ENCODE data around the gene ST8SIA1.

The ST8SIA1 gene

DNA sequence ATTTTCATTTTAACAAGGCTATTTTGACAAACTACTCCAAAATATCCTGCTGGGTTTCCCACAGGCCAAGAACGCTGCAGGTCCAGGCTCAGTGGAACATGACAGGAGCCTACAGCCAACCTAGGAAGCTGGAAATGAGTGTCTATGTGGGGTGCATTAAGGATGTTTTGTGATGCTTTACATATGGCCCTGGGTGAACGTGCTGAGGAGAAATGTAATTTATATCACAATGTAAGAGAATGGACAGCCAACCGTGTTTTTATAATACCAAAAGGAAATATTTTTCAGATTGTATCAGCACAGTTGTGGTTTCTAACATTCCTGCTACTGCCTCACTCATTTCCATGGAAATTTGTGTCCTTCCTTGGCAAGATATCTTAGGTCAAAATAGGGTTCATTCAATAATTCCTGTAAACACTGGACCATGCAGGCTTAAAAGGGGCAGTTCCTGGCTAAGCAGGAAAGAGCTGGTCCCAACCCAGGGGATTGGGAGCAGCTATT is 51.5 kb downstream of the ST8SIA1 start:
- no peak for DNase-seq (ENCODE audit: low spot score)

DNA sequence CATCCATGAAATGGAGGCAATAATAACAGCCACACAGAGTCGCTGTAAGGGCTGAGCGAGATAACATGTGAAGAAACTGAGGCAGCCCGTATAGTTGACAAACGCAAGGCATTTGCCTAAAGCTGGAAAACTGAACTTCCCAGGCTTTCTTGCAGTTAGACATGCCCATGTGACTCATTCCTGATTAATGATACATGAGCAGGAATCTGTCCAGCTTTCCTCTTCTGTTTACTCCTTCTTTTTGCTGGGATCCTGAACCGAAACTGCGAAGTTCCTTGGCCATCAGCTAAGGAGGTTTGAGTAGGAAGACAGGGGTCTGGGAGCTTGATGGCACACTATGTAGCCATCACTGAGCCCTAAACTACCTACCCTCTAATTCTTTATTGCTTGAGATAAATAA is 52.2 kb downstream of the ST8SIA1 start:
- no peak for DNase-seq (ENCODE audit: low spot score)

GRCh38 chr12:22276867-22277266 is 57.6 kb downstream of the ST8SIA1 start:
- no peak for DNase-seq (ENCODE audit: low spot score)

- no peak for DNase-seq (ENCODE audit: low spot score)
Measured at GRCh38 chr12:22276313-22276712, 58.2 kb downstream of the ST8SIA1 start.

DNA sequence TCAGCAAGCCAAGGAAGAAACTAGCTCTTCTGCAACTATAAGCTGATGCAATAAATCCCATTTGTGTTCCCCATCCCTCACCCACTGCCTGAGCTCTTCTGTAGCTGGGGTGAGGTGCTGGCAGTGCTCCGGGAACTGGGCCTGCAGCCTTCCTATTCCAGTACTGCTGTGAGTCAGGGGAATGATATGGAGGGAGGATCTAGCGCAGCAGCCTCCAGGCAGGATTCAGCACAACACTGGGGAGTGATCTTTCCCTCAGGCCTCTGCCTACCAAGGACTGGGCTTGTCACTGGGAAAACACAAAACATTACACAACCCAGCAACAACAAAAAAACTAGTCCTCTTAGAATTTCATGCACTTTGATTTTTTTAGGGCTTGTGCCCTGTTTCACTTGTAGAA is 58.7 kb downstream of the ST8SIA1 start:
- peak; percentile 76 for DNase-seq (ENCODE audit: low spot score)

DNA sequence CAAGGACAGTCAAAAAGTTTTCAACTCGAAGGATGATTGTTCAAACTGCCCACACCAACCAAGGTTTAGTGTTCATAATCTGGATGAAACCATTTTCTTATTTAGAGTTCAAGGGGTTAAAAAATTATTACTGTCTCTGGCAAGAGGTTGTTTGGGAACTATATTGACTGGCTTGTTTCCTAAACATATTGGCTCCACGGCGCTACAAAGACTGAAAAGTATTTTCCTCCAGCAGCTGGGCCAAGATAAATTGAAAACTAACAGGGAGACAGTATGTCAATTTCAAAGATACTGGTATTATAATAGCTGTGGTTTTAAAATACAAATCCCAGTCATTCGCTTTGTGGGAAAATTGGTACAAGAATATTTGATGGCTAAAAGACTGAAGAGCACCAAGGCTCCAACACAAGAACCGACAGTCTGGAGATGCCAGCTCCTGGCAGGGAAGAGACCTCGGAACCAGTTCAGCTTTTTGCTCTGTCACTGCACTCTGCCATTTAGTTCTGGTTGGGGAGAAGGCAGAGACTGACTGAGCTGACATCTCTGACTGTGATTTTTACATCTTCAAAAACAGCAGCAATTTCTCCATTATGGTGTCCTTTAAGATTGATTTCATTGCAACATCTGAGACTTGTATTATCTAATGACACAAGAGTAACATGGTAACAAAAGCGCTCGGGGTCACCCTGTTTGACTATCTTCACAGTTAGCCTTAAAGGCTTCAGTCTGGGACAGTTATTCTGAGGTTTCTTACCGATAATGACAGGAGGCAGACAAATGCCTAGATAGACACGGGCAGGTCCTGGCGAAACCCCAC is 62.0 kb downstream of the ST8SIA1 start:
- no peak for DNase-seq (ENCODE audit: low spot score)

- DNase-seq (ENCODE audit: low spot score): no peak
Measured at GRCh38 chr12:22271023-22271422, 63.5 kb downstream of the ST8SIA1 start.

DNA sequence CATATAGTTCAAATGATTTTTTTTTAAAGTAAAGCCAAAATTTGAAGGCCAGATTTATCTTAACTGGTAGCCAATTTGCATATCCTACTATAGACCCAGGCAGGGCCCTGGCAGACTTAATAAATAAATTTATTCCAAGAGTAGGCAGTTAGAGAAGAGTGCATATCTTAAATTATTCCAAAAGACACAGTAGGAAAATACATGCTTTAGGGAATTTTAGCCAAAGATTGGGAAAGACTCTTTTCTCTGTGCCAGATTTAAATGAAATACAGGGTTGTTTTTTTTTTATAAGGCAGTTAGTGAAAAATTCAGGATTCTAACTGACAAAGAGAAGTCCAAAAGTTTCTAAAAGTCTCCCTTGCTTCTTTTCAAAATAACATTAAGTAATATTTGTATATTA is 65.5 kb downstream of the ST8SIA1 start:
- no peak for DNase-seq (ENCODE audit: low spot score)

DNA sequence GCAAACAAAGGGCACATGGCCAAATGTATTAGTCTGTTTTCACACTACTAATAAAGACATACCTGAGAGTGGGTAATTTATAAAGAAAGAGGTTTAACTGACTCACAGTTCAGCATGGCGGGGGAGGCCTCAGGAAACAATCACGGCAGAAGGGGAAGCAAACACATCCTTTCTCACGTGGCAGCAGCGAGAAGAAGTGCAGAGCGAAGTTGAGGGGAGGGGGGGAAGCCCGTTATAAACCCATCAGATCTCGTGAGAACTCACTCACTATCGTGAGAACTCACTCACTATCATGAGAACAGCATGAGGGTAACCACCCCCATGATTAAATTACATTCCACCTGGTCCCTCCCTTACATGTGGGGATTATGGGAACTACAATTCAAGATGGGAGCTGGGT is 66.1 kb downstream of the ST8SIA1 start:
- DNase-seq (ENCODE audit: low spot score): no peak

DNA sequence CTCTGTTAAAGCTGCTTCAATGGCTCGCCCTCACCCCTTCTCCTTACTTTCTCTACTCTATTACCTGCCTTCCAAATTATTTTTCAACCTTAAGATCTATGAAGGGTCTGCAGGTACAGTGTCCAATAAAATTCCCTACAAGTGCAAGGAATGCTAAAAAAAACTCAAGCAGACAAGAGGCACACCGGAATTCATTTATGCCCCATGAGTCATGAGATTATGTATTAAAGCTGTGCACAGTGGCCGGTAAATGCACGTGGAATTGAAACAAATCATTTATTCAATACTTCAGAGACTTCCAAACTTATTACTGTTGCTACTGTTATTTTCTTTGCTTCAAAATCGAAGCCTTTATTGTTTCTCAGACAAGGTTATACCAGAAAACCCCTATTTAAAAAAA is 68.4 kb downstream of the ST8SIA1 start:
- DNase-seq (ENCODE audit: low spot score): no peak

GRCh38 chr12:22264380-22264779 is 70.1 kb downstream of the ST8SIA1 start:
- no peak for DNase-seq (ENCODE audit: low spot score)

DNA sequence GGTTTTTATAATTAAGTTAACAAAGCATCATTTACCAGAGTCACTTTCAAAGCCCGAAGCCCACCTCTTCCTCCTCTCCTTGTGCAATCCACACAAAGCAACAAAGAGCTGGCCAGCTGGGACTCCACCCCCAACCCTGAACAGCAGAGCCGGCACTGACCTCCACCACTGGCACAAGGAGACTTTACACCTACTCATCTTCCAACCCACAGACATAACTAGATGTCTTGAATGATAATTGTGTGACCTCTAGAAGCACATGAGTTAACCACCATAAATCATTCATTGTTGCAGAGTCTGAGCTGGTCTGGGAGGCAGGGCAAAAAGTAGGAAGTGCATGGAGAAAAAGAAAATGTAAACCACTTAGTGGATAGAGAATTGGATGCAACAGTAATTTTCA is 72.2 kb downstream of the ST8SIA1 start:
- DNase-seq (ENCODE audit: low spot score): no peak

DNA sequence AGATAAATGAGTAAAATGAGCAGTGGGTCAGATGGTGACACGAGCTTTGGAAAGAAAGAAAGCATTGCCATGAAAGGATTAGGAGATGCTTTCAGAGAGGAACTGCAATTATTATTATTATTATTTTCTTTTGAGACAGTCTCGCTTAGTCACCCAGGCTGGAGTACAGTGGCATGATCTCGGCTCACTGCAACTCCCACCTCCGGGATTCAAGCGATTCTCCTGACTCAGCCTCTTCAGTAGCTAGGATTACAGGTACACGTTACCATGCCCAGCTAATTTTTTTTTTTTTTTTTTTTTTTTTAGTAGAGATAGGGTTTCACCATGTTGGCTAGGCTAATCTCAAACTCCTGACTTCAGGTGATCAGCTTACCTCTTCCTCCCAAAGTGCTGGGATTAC is 77.4 kb downstream of the ST8SIA1 start:
- no peak for DNase-seq (ENCODE audit: low spot score)

GRCh38 chr12:22256605-22257004 is 77.9 kb downstream of the ST8SIA1 start:
- no peak for DNase-seq (ENCODE audit: low spot score)

- no peak for DNase-seq (ENCODE audit: low spot score)
Measured at GRCh38 chr12:22256041-22256441, 78.5 kb downstream of the ST8SIA1 start.

GRCh38 chr12:22255097-22255496 is 79.4 kb downstream of the ST8SIA1 start:
- DNase-seq (ENCODE audit: low spot score): peak; percentile 21

DNA sequence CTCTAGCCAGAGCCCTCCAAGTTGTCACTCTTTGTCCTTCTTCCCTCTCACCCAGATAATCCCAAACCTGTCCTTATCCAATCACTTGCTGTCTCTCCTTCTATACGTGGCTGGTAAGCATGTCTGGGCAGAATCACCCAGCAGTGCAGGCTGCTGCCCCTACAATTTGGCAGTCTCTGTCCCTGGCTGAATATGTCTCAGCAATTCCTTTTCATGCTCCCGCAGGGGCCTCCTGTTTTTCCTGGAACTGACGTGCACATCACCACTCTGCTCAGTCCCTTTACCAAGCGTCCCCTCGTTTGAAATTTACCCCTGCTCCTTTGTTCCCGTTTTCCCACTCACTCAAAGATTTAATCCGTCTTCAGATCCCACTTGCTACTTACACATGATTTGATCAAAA is 80.0 kb downstream of the ST8SIA1 start:
- DNase-seq (ENCODE audit: low spot score): no peak

DNA sequence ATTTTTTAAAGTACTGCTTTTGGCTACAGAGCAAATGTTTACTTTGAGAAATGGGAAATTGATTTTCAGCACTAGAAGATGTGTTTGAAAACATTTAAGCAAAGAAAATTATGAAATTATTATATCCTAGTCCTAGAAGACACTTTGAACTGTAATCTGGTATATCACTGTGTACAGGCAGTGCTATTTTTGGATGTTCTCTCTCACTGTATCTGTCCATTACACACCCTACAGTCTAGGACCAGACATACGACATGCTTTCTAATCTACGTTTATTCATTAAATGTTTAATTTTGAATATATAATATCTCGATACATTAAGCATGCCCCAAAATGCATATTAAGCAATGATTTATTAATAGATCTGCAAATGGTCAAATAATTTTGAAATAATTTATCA is 82.5 kb downstream of the ST8SIA1 start:
- DNase-seq (ENCODE audit: low spot score): no peak

- DNase-seq (ENCODE audit: low spot score): no peak
Measured at GRCh38 chr12:22250762-22251161, 83.7 kb downstream of the ST8SIA1 start.

DNA sequence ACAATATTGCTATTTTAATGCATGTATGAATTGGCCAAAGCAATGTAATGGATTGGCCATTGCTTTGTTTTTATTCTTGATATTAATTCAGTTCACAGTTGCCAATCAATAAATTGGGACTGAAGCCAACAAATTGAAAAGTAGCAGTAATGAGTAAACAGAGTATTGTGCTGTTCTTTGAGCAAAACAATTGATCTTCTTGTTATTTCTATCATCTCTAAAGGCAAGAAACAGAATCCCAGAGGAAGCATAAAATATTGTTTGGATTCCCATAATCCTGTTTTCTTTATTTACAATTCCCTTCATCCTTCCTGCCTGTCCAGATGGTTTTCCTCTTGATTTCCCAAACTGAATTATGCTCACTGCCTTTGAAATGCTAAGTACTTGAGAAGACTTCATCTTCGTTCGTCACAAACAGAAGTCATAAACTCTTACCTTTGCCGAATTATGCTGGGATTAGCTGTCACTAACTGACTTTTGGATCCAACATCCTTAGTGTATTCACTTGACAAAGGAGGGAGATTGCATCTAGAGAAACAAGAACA is 85.9 kb downstream of the ST8SIA1 start:
- no peak for DNase-seq (ENCODE audit: low spot score)

DNA sequence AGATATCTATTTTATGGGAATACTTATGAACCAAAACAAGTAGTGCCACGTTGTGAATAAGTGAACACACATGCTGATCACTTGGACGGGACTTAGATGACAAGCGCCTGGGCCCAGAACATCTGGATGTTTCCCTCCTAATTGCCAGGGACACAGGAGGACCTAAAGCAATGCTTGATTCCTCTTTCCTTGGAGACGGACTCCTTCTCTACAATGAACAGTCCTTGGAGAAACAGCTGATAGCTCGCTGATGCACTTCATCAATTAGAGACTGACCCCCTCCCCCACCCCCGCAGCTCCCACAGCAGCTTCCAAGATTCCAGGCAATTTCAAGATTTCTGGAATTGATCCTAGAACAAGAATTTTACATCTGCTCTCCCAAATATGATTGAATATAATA is 86.4 kb downstream of the ST8SIA1 start:
- DNase-seq (ENCODE audit: low spot score): no peak

DNA sequence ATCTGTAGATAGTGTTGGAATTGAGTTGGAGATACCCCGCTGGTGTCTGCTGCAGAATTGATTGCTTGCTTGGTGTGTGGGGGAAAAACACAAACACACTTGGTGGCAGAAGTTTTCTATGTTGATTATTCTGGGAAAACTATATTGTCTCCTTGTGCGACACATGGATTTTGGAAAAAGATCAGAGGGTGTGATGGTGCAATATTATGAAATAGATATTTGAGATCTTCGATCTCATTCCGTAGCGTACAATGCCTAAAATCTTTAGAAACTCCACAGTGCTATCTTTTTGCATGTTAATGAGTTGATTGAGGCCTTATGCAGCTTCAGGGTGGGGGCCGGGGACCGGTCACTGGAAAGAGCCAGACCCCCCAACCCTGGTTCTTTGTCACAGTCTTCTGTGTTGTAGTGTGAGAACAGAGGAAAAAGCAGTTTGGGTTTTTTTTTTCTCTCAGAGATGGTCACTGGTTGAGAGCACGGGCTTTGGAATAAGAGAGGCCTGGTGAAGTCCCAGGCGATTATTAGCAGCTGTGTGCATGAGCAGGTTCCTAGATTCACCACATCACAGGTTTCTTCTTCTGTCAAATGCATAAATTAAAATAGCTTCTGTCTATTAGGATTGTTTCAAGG is 88.2 kb downstream of the ST8SIA1 start:
- no peak for DNase-seq (ENCODE audit: low spot score)

- no peak for DNase-seq (ENCODE audit: low spot score)
Measured at GRCh38 chr12:22242726-22243125, 91.8 kb downstream of the ST8SIA1 start.

Data from Ammon's horn (tissue), 1 donor.